NT2/D1 (cell line): ENCODE data around the gene APLP1.

Experiments
- DNase-seq: peaks from one replicate; pipeline ENCODE4 v3.0.0-alpha.2; 2011; ENCODE audit warnings: low read depth, low spot score
- H3K27me3 ChIP-seq: 2 replicates; pipeline ENCODE4 v1.6.0; 2011; ENCODE audit warnings: mild to moderate bottlenecking; ENCODE audit not compliant: insufficient read length, insufficient read depth
- H3K36me3 ChIP-seq: 2 replicates; pipeline ENCODE4 v1.6.1; 2011; ENCODE audit warnings: mild to moderate bottlenecking, low read length, mixed read lengths; ENCODE audit not compliant: insufficient read depth, insufficient read length
- H3K4me1 ChIP-seq: 2 replicates; pipeline ENCODE4 v1.5.1; 2011; ENCODE audit not compliant: insufficient read depth, insufficient read length
- H3K4me3 ChIP-seq: 2 replicates; pipeline ENCODE4 v1.5.1; 2011; ENCODE audit warnings: low read depth; ENCODE audit not compliant: insufficient read length
- H3K9ac ChIP-seq: 2 replicates; pipeline ENCODE4 v1.6.0; 2011; ENCODE audit warnings: low read depth; ENCODE audit not compliant: insufficient read length
- H3K9me3 ChIP-seq: 2 replicates; pipeline ENCODE4 v1.5.1; 2011; ENCODE audit warnings: mild to moderate bottlenecking, low read length; ENCODE audit not compliant: insufficient read depth
- SUZ12 ChIP-seq: IDR thresholded peaks from 2 replicates; pipeline ENCODE4 v1.6.1; 2011; ENCODE audit not compliant: insufficient read length, insufficient read depth; ENCODE audit errors: extremely low read depth
- YY1 ChIP-seq: IDR thresholded peaks from 2 replicates; pipeline ENCODE4 v1.6.1; 2011; ENCODE audit not compliant: insufficient read length, insufficient read depth
- ZNF274 ChIP-seq: IDR thresholded peaks from 2 replicates; pipeline ENCODE4 v1.6.1; 2011; ENCODE audit warnings: mild to moderate bottlenecking, low read depth, low read length

The APLP1 gene

DNA sequence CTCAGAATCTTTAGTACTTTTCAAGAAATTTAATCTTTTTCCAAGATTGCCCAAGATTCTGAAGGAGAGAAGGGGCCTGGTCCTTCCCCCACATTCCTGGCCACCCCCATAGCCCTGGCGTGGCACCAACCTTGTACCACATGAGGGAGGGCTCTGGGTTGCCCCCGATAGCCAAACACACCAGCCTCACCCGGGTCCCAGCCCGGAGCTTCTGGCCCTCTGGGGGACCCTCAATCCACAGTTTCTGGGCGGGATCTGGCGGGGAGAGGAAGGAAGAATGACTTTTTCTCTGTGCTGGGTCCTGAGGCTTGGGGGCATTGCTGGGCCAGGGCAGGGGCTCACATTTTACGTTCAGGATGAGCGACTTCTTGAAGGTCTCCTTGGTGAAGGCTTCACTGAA, 20.5 kb upstream of the APLP1 start:
- Histone ChIP-seq H3K4me1 (peaks cover 6% of the 10 kb centered on the region), H3K36me3 (no peaks in the 10 kb centered on the region), H3K9me3 (no peaks in the 10 kb centered on the region), H3K4me3 (no peak overlapping the region), H3K27me3 (peaks cover 59% of the 10 kb centered on the region), H3K9ac (no peak overlapping the region)
- no peak for TF ChIP-seq ZNF274
- TF ChIP-seq YY1 = no peak
- no peak for TF ChIP-seq SUZ12
- no peak for DNase-seq

DNA sequence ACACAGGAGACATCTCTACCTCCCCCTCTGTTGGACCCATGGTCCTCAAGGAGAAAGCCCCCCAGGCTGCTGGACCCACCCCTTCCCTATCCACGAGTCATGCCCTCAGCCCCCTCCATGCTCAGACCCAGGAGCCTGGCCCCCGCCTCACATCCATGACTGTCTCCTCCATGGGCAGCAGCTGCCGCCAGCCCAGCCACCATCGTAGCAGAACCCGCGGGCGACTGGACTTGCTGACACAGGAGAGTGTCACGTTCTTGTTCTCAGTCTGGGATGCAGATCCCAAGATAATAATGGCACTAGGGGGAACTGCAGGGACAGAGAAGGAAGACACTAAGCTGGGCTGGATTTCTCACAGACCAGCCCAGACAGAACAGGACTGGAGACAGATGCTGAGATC, 19.9 kb upstream of the APLP1 start:
- no peak for DNase-seq
- no peaks in the 10 kb centered on the region for H3K36me3 ChIP-seq
- no peak overlapping the region for H3K4me3 ChIP-seq
- peaks cover 57% of the 10 kb centered on the region for H3K27me3 ChIP-seq
- H3K4me1 ChIP-seq = peaks cover 7% of the 10 kb centered on the region
- no peak for TF ChIP-seq ZNF274
- TF ChIP-seq SUZ12 = no peak
- TF ChIP-seq YY1 = no peak
- no peak overlapping the region for H3K9ac ChIP-seq
- H3K9me3 ChIP-seq = no peaks in the 10 kb centered on the region

GRCh38 chr19:35848919-35849505, 19.4 kb upstream of the APLP1 start:
- Histone ChIP-seq H3K9ac (no peak overlapping the region), H3K27me3 (peaks cover 52% of the 10 kb centered on the region), H3K9me3 (no peaks in the 10 kb centered on the region), H3K36me3 (no peaks in the 10 kb centered on the region), H3K4me3 (no peak overlapping the region), H3K4me1 (peaks cover 7% of the 10 kb centered on the region)
- no peak for TF ChIP-seq SUZ12
- TF ChIP-seq YY1 = no peak
- TF ChIP-seq ZNF274 = no peak
- DNase-seq = no peak

GRCh38 chr19:35851213-35852028, 17.0 kb upstream of the APLP1 start:
- no peak overlapping the region for H3K4me3 ChIP-seq
- TF ChIP-seq SUZ12 = no peak
- TF ChIP-seq ZNF274 = no peak
- no peak for TF ChIP-seq YY1
- no peaks in the 10 kb centered on the region for H3K9me3 ChIP-seq
- no peak overlapping the region for H3K9ac ChIP-seq
- DNase-seq = no peak
- H3K4me1 ChIP-seq = peaks cover 4% of the 10 kb centered on the region
- H3K27me3 ChIP-seq = peaks cover 48% of the 10 kb centered on the region
- H3K36me3 ChIP-seq = no peaks in the 10 kb centered on the region

GRCh38 chr19:35852029-35852780, 16.2 kb upstream of the APLP1 start, which contains the start of gene NPHS1:
Gene NPHS1 (minus strand): TSS chr19:35852504. CDS start chr19:35851837, 667 bp downstream.
- Histone ChIP-seq H3K4me1 (peaks cover 4% of the 10 kb centered on the region), H3K9ac (peak within 1 kb of the TSS; percentile 43), H3K9me3 (no peaks in the 10 kb centered on the region), H3K4me3 (no peak within 1 kb of the TSS), H3K36me3 (no peaks in the 10 kb centered on the region), H3K27me3 (peaks cover 50% of the 10 kb centered on the region)
- DNase-seq = no peak
- TF ChIP-seq SUZ12 (no peak), YY1 (no peak), ZNF274 (no peak)

DNA sequence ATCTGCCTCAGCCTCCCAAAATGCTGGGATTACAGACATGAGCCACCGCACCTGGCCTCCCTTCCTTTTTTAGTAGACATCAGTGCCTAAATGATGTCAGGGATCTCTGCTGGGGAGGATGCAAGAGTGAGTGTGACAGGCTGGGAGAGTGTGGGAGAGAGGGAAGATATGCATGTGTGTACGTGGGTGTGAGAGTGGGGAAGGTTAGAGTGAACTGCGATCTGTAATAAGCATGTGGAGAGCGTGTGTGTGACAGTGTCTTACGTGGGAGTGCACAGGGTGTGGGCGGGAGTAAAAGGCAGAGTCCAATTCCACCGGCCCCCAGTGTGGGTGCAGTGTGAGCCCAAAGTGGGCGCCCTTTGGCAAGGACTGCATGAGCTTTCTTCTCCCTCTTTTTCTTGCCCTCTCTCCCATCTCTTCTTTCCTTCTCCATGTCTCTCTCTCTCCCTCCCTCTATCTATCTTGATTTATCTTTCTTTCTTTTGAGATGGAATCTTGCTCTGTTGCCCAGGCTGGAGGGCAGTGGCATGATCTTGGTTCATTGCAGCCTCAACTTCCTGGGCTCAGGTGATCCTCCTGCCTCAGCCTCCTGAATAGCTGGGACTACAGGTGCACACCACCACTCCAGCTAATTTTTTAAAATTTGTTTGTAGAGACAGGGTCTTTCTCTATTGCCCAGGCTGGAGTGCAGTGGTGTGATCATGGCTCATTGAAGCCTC, 15.2 kb upstream of the APLP1 start:
- no peaks in the 10 kb centered on the region for H3K36me3 ChIP-seq
- TF ChIP-seq SUZ12 = no peak
- no peak for TF ChIP-seq ZNF274
- TF ChIP-seq YY1 = no peak
- H3K27me3 ChIP-seq = peaks cover 56% of the 10 kb centered on the region
- H3K4me3 ChIP-seq = no peak overlapping the region
- no peak overlapping the region for H3K9ac ChIP-seq
- H3K9me3 ChIP-seq = no peaks in the 10 kb centered on the region
- peaks cover 4% of the 10 kb centered on the region for H3K4me1 ChIP-seq
- no peak for DNase-seq
